SK-N-SH (cell line): ENCODE results near the gene POLR1C. TPM values are rescaled to one million over a fixed set of nuclear protein-coding genes. Genes with fewer than 3 reads are reported as not detected.

Experiments used
- CTCF ChIA-PET: fragments of 300-600, 350-600 bp; formaldehyde crosslinking; extraction: SDS; loops from one replicate; lab custom pipeline; 2021; lab: Yijun Ruan, JAX
- POLR2A ChIA-PET: fragments of 350-600 bp; sonication (Branson Sonifier 250); formaldehyde crosslinking; extraction: SDS; loops from one replicate; lab custom pipeline; 2020; ENCODE audit warnings: antibody characterized with exemption, inconsistent platforms; lab: Yijun Ruan, JAX
- DNase-seq: peaks from one replicate; pipeline ENCODE4 v3.0.0; 2012
- H2AFZ ChIP-seq: fragments of 200-600 bp; sonication (generic); 2 replicates; pipeline ENCODE4 v1.8.1; 2016; ENCODE audit warnings: antibody characterized with exemption, mild to moderate bottlenecking, low read depth
- H3F3A ChIP-seq: fragments of 200-600 bp; sonication (generic); replicated peaks from 2 replicates; pipeline ENCODE3; 2016; ENCODE audit warnings: antibody characterized with exemption, mild to moderate bottlenecking; ENCODE audit not compliant: insufficient read depth
- H3K27ac ChIP-seq, 2 experiments: fragments of 200-500 bp in 1 of 2; fragments of 200-600 bp in 1 of 2; sonication (Bioruptor generic) in 1 of 2; sonication (generic), shearing (Covaris generic) in 1 of 2; 2 replicates each; pipeline versions ENCODE4 v1.5.1 to v1.6.1; 2014 to 2016; ENCODE audit warnings: low read depth in 2 of 2, inconsistent platforms in 1 of 2, low read length in 1 of 2, mild to moderate bottlenecking in 1 of 2, mixed read lengths in 1 of 2
- H3K27me3 ChIP-seq: fragments of 200-600 bp; sonication (generic), shearing (Covaris generic); 2 replicates; pipeline ENCODE4 v1.6.1; 2016; ENCODE audit warnings: mixed run types; ENCODE audit not compliant: insufficient read depth
- H3K36me3 ChIP-seq, 2 experiments: fragments of 200-500 bp in 1 of 2; fragments of 200-600 bp in 1 of 2; sonication (Bioruptor generic) in 1 of 2; sonication (generic) in 1 of 2; replicated peaks in 1 of 2; 2 replicates each; pipeline versions ENCODE3 to v1.5.1; 2014 to 2016; ENCODE audit warnings: low read length in 1 of 2, mild to moderate bottlenecking in 1 of 2; ENCODE audit not compliant: insufficient read depth in 2 of 2, control insufficient read depth in 1 of 2
- H3K4me1 ChIP-seq, 2 experiments: fragments of 200-500 bp in 1 of 2; fragments of 200-600 bp in 1 of 2; sonication (Bioruptor generic) in 1 of 2; sonication (generic), shearing (Covaris generic) in 1 of 2; 2 replicates each; pipeline versions ENCODE4 v1.5.1 to v1.6.1; 2014 to 2016; ENCODE audit warnings: low read depth in 1 of 2, low read length in 1 of 2, mixed run types in 1 of 2; ENCODE audit not compliant: insufficient read depth in 2 of 2, control insufficient read depth in 1 of 2
- H3K4me2 ChIP-seq: fragments of 200-600 bp; sonication (generic), shearing (Covaris generic); 2 replicates; pipeline ENCODE4 v1.6.1; 2017; ENCODE audit warnings: mixed run types
- H3K4me3 ChIP-seq, 2 experiments: fragments of 200-500 bp in 1 of 2; fragments of 200-600 bp in 1 of 2; sonication (Bioruptor generic) in 1 of 2; sonication (generic), shearing (Covaris generic) in 1 of 2; 2 replicates each; pipeline versions ENCODE4 v1.5.1 to v1.8.1; 2014 to 2016; ENCODE audit warnings: low read depth in 2 of 2, inconsistent platforms in 1 of 2, low read length in 1 of 2, mild to moderate bottlenecking in 1 of 2, mixed read lengths in 1 of 2, moderate library complexity in 1 of 2
- H3K79me2 ChIP-seq: fragments of 200-600 bp; sonication (generic); 2 replicates; pipeline ENCODE4 v1.8.1; 2017; ENCODE audit warnings: mild to moderate bottlenecking; ENCODE audit not compliant: insufficient read depth
- H3K9ac ChIP-seq: fragments of 200-600 bp; sonication (generic); 2 replicates; pipeline ENCODE4 v1.6.1; 2017; ENCODE audit warnings: mixed run types
- H3K9me2 ChIP-seq: fragments of 200-600 bp; sonication (generic); 2 replicates; pipeline ENCODE4 v1.6.1; 2017; ENCODE audit warnings: mixed run types
- H3K9me3 ChIP-seq: fragments of 200-600 bp; sonication (generic); 2 replicates; pipeline ENCODE4 v1.6.1; 2017; ENCODE audit warnings: mixed run types, mild to moderate bottlenecking, moderate library complexity
- H4K20me1 ChIP-seq: fragments of 200-600 bp; sonication (generic); 2 replicates; pipeline ENCODE4 v1.6.1; 2017; ENCODE audit warnings: mild to moderate bottlenecking, mixed run types; ENCODE audit not compliant: insufficient read depth
- CHD2 ChIP-seq: fragments of 150-350 bp; IDR thresholded peaks from 2 replicates; pipeline ENCODE4 v1.6.1; 2018; ENCODE audit warnings: low read length; ENCODE audit not compliant: partially characterized antibody
- FOSL2 ChIP-seq: IDR thresholded peaks from 2 replicates; pipeline ENCODE4 v1.4.0; 2012; ENCODE audit warnings: low read depth, mild to moderate bottlenecking, moderate library complexity, borderline replicate concordance
- FOXJ3 ChIP-seq: sonication (generic); formaldehyde crosslinking; IDR thresholded peaks from 2 replicates; pipeline ENCODE4 v1.5.1; 2020; ENCODE audit warnings: mild to moderate bottlenecking, missing genetic modification reagents
- FOXM1 ChIP-seq: IDR thresholded peaks from 2 replicates; pipeline ENCODE4 v1.4.0; 2012; ENCODE audit warnings: low read depth, mild to moderate bottlenecking
- GATA2 ChIP-seq: sonication (generic); formaldehyde crosslinking; IDR thresholded peaks from 2 replicates; pipeline ENCODE4 v1.5.0; 2020; ENCODE audit warnings: mild to moderate bottlenecking, missing genetic modification reagents
- MEF2A ChIP-seq: IDR thresholded peaks from 2 replicates; pipeline ENCODE4 v1.4.0; 2012; ENCODE audit warnings: low read depth, borderline replicate concordance
- NFIC ChIP-seq: IDR thresholded peaks from 2 replicates; pipeline ENCODE4 v1.4.0; 2012; ENCODE audit warnings: borderline replicate concordance
- NRF1 ChIP-seq: IDR thresholded peaks from 2 replicates; pipeline ENCODE4 v1.6.1; 2012; ENCODE audit warnings: low read depth, mild to moderate bottlenecking, low read length
- POLR2AphosphoS5 ChIP-seq: IDR thresholded peaks from 2 replicates; pipeline ENCODE4 v1.6.1; 2012; ENCODE audit warnings: low read depth, low read length
- RAD21 ChIP-seq: IDR thresholded peaks from 2 replicates; pipeline ENCODE4 v1.6.1; 2012; ENCODE audit warnings: mild to moderate bottlenecking, low read length
- RCOR1 ChIP-seq: fragments of 150-350 bp; IDR thresholded peaks from 2 replicates; pipeline ENCODE4 v1.6.1; 2017; ENCODE audit warnings: antibody characterized with exemption, low read length
- RXRA ChIP-seq: IDR thresholded peaks from 2 replicates; pipeline ENCODE4 v1.4.0; 2012; ENCODE audit warnings: low read depth, mild to moderate bottlenecking, borderline replicate concordance
- SIN3A ChIP-seq: IDR thresholded peaks from 2 replicates; pipeline ENCODE4 v1.6.1; 2012; ENCODE audit warnings: low read depth, mild to moderate bottlenecking, low read length, moderate library complexity, borderline replicate concordance
- SMC3 ChIP-seq: IDR thresholded peaks from 2 replicates; pipeline ENCODE4 v1.6.1; 2012; ENCODE audit warnings: low read depth, low read length, improper control_type of control experiment
- TAF1 ChIP-seq: IDR thresholded peaks from 2 replicates; pipeline ENCODE4 v1.6.1; 2012; ENCODE audit warnings: low read depth, mild to moderate bottlenecking, low read length, moderate library complexity, borderline replicate concordance
- TCF12 ChIP-seq: IDR thresholded peaks from 2 replicates; pipeline ENCODE4 v1.4.0; 2012
- TEAD4 ChIP-seq: IDR thresholded peaks from 2 replicates; pipeline ENCODE4 v1.4.0; 2012; ENCODE audit warnings: mild to moderate bottlenecking, borderline replicate concordance; ENCODE audit not compliant: insufficient read depth
- WGBS: methylation state at CpG from one replicate; pipeline ENCODE4 v1.1.6; 2017; ENCODE audit warnings: low lambda C conversion rate; 5-methylcytosine and 5-hydroxymethylcytosine counted together
- polyA plus RNA-seq, 3 experiments: library from polyadenylated mRNA; depleted of rRNA; stranded (reverse); fragments of >200 nt; gene quantifications; 2 replicates each; pipeline ENCODE4 v1.2.3, GENCODE V29; 2012
- TF ChIP-seq, protein P1 (sequence below): fragments of 200-600 bp; sonication (generic); IDR thresholded peaks from 2 replicates; pipeline ENCODE4 v1.6.1; 2017; ENCODE audit warnings: antibody characterized with exemption, mild to moderate bottlenecking, moderate library complexity
- TF ChIP-seq, protein P2 (sequence below): fragments of 150-350 bp; IDR thresholded peaks from 2 replicates; pipeline ENCODE4 v1.6.1; 2017; ENCODE audit warnings: antibody characterized with exemption, low read length, low read depth, borderline replicate concordance
- TF ChIP-seq, protein P3 (sequence below): IDR thresholded peaks from 2 replicates; pipeline ENCODE4 v1.4.0; 2012; ENCODE audit warnings: low read depth, borderline replicate concordance

POLR1C gene
- polyA plus RNA-seq, 1 of the 3 experiments (the other 2 are of a cell fraction): 59.1 TPM

DNA sequence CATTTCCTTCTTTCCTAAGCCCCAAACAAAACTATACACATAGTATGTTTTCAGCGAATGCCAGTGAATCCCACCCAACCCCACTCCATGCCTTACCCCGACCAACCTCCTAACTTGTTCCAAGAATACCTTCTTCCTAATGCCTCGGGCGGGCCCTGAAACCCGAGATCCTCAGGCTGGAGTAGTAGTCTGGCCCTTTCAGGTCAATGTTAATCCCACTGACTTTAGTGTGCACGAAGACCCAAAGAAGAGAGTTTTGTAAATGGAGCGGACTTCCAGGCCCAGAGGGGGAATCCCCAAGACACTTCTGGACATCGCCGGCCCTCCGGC lies 557 bp upstream of the POLR1C start (continued):
- no peak for TF ChIP-seq FOXJ3 (CRISPR knock-in tag)

DNA sequence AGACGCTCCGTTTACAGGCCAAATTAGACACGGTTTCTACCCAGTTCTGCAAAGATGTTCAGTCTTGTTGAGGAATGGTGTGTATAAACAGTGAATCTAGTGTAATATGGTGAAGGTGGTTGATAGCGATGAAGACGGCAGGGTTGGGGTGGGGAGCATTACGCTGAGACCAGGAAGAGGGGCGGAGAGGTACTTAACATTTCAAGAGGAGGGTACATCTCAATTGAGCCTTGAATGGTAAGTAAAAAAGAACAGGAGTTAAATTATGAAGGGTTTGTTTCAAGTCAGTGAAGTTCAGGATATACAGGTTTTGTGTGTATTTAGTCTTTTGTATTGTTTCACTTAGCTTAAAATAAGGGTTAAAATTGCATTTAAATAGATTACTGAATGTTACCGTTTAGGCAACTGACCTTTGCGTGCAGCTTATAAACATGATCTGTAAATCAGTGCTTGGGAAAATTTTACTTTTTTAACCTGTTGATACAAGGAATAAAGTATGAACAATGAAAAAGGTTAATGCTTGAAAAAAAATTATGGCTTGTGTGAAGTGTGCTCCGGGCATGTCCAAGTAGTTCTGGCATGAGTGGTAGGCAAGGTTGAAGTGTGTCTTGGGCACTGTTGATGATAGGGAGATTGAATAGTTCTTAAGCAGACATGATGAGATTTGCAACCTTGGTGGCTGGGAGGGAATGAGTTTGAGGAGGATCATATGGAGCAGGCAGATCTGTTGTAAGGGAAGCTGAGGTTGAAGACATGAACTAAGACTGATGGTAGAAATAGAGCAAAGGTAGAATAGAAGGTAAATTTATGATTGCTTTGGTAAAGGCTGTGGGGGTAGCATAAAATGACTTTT lies 842 bp downstream of the POLR1C start:
- H4K20me1 ChIP-seq: 0 out of 2 replicates have a peak, but pooled peaks cover 10% of the 10 kb centered on the region

DNA sequence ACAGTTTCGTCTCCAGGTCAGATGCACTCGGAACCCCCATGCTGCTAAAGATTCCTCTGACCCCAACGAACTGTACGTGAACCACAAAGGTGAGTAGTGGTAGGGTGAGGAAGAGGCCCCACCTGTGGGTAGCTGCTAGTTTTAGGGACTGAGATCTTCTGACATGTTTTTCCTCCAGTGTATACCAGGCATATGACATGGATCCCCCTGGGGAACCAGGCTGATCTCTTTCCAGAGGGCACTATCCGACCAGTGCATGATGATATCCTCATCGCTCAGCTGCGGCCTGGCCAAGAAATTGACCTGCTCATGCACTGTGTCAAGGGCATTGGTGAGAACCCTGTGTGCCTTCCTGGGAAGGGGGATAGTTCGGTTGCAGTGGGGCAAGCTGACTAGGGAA lies 3.2 kb downstream of the POLR1C start:
- Histone ChIP-seq H4K20me1 (0 out of 2 replicates have a peak, but pooled peaks cover 4% of the 10 kb centered on the region), H3K4me2 (no peak overlapping the region), H3F3A (peaks cover 6% of the 10 kb centered on the region), H3K27ac (no peak overlapping the region), H3K9me2 (no peaks in the 10 kb centered on the region), H3K36me3 (peaks cover 56 to 65% of the 10 kb centered on the region in 2 experiments), H3K9me3 (no peaks in the 10 kb centered on the region), H3K27me3 (no peaks in the 10 kb centered on the region), H3K79me2 (peaks cover 50% of the 10 kb centered on the region), H2AFZ (no peak overlapping the region), H3K4me1 (peaks cover 8 to 18% of the 10 kb centered on the region in 2 experiments), H3K9ac (no peak overlapping the region), H3K4me3 (no peak overlapping the region)
- ChIA-PET POLR2A (no interaction called here), CTCF (interaction anchor here (1.2 to 1.4 kb wide), 3 partner anchors 11 to 63 kb away, joined by 3 to 5 read pairs (median 5); partner anchors contain the start of gene LRRC73)
- no peak for DNase-seq
- WGBS: 98% methylated on average over 8 of the region's 8 CpGs
- TF ChIP-seq FOXM1 (no peak), FOSL2 (no peak), RXRA (no peak), SMC3 (no peak), RCOR1 (no peak), FOXJ3 (CRISPR knock-in tag) (no peak), SIN3A (no peak), TAF1 (no peak), NFIC (no peak), CHD2 (no peak), RAD21 (no peak), POLR2AphosphoS5 (no peak), TEAD4 (no peak), TCF12 (no peak), MEF2A (no peak)
- TF ChIP-seq, protein P1, sequence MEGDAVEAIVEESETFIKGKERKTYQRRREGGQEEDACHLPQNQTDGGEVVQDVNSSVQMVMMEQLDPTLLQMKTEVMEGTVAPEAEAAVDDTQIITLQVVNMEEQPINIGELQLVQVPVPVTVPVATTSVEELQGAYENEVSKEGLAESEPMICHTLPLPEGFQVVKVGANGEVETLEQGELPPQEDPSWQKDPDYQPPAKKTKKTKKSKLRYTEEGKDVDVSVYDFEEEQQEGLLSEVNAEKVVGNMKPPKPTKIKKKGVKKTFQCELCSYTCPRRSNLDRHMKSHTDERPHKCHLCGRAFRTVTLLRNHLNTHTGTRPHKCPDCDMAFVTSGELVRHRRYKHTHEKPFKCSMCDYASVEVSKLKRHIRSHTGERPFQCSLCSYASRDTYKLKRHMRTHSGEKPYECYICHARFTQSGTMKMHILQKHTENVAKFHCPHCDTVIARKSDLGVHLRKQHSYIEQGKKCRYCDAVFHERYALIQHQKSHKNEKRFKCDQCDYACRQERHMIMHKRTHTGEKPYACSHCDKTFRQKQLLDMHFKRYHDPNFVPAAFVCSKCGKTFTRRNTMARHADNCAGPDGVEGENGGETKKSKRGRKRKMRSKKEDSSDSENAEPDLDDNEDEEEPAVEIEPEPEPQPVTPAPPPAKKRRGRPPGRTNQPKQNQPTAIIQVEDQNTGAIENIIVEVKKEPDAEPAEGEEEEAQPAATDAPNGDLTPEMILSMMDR: no peak
- TF ChIP-seq, protein P2, sequence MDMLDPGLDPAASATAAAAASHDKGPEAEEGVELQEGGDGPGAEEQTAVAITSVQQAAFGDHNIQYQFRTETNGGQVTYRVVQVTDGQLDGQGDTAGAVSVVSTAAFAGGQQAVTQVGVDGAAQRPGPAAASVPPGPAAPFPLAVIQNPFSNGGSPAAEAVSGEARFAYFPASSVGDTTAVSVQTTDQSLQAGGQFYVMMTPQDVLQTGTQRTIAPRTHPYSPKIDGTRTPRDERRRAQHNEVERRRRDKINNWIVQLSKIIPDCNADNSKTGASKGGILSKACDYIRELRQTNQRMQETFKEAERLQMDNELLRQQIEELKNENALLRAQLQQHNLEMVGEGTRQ: no peak
- TF ChIP-seq, protein P3, sequence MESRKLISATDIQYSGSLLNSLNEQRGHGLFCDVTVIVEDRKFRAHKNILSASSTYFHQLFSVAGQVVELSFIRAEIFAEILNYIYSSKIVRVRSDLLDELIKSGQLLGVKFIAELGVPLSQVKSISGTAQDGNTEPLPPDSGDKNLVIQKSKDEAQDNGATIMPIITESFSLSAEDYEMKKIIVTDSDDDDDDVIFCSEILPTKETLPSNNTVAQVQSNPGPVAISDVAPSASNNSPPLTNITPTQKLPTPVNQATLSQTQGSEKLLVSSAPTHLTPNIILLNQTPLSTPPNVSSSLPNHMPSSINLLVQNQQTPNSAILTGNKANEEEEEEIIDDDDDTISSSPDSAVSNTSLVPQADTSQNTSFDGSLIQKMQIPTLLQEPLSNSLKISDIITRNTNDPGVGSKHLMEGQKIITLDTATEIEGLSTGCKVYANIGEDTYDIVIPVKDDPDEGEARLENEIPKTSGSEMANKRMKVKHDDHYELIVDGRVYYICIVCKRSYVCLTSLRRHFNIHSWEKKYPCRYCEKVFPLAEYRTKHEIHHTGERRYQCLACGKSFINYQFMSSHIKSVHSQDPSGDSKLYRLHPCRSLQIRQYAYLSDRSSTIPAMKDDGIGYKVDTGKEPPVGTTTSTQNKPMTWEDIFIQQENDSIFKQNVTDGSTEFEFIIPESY: no peak

More for the DNA sequence above, 842 bp downstream of the POLR1C start:
- TF ChIP-seq NRF1 (no peak), GATA2 (CRISPR knock-in tag) (no peak), RCOR1 (no peak)
- Histone ChIP-seq H3K4me2 (peak overlapping the region; percentile 84), H3K4me1 (peaks cover 13 to 19% of the 10 kb centered on the region in 2 experiments), H2AFZ (peak overlapping the region; percentile 73), H3F3A (peaks cover 6% of the 10 kb centered on the region), H3K27me3 (no peaks in the 10 kb centered on the region), H3K27ac (peak overlapping the region; percentile 68 to 83; a peak in 2 of 4 replicates), H3K9me2 (no peaks in the 10 kb centered on the region), H3K9ac (peak overlapping the region; percentile 97), H3K9me3 (no peaks in the 10 kb centered on the region), H3K36me3 (peaks cover 56 to 61% of the 10 kb centered on the region in 2 experiments), H3K4me3 (peak overlapping the region; percentile 86 to 100), H3K79me2 (peaks cover 64% of the 10 kb centered on the region)
- CTCF ChIA-PET: interaction anchor here (0.7 to 3.1 kb wide), 4 partner anchors 10 to 12 kb away, joined by 3 to 21 read pairs (median 8); no protein-coding TSS in a partner anchor
- POLR2A ChIA-PET: interaction anchor here (1.5 kb wide), 2 partner anchors 8 to 15 kb away, joined by 3 to 4 read pairs; partner anchors contain the start of gene LRRC73
- no peak for DNase-seq
- WGBS: under 1% methylated on average over 10 of the region's 10 CpGs
